CD14-positive monocyte (primary cell): Measurements from ENCODE around the gene SGMS1. TPM values are rescaled to one million over a fixed set of nuclear protein-coding genes. Genes with fewer than 3 reads are reported as not detected.

Experiments used
- DNase-seq, 3 donors: peaks; one replicate each; pipeline ENCODE4 v3.0.0-alpha.2; 2011 to 2022
- H2AFZ ChIP-seq: 2 replicates; pipeline ENCODE4 v1.6.0; 2012; ENCODE audit warnings: mild to moderate bottlenecking, low read depth, low read length, inconsistent platforms; ENCODE audit not compliant: insufficient read depth, poor library complexity, severe bottlenecking
- H3K27ac ChIP-seq, 2 donors: 1 replicate in 1 of 2; 2 replicates in 1 of 2; pipeline ENCODE4 v1.5.1; 2012 to 2013; ENCODE audit warnings: low read length in 2 of 2, control low read depth in 1 of 2, inconsistent platforms in 1 of 2, low read depth in 1 of 2, mild to moderate bottlenecking in 1 of 2
- H3K27me3 ChIP-seq, 2 donors: one replicate each; pipeline versions ENCODE4 v1.6.0 to v1.6.1; 2011 to 2013; ENCODE audit warnings: low read length in 2 of 2; ENCODE audit not compliant: control insufficient read depth in 2 of 2, insufficient read depth in 2 of 2
- H3K36me3 ChIP-seq, 2 donors: replicated peaks in 1 of 2; 1 replicate in 1 of 2; 2 replicates in 1 of 2; pipeline versions ENCODE4 v1.5.1 to v1.6.1; 2012 to 2013; ENCODE audit warnings: low read length in 2 of 2, control low read depth in 1 of 2, inconsistent platforms in 1 of 2, mild to moderate bottlenecking in 1 of 2; ENCODE audit not compliant: insufficient read depth in 2 of 2, control insufficient read depth in 1 of 2
- H3K4me1 ChIP-seq, 2 donors: 1 replicate in 1 of 2; 2 replicates in 1 of 2; pipeline versions ENCODE4 v1.5.1 to v1.6.1; 2012 to 2013; ENCODE audit warnings: low read length in 2 of 2, control low read depth in 1 of 2, inconsistent platforms in 1 of 2, mild to moderate bottlenecking in 1 of 2, moderate library complexity in 1 of 2; ENCODE audit not compliant: insufficient read depth in 2 of 2, control insufficient read depth in 1 of 2
- H3K4me2 ChIP-seq: replicated peaks from 2 replicates; pipeline ENCODE3; 2012; ENCODE audit warnings: low read length, moderate library complexity, mild to moderate bottlenecking; ENCODE audit not compliant: poor library complexity, severe bottlenecking; ENCODE audit errors: extremely low read depth
- H3K4me3 ChIP-seq, 3 experiments: fragments of 200-600 bp in 1 of 3; sonication (generic) in 1 of 3; replicated peaks in 1 of 3; 1 replicate in 2 of 3; 2 replicates in 1 of 3; pipeline ENCODE4 v1.5.1; 2011 to 2013; ENCODE audit warnings: low read length in 3 of 3, mild to moderate bottlenecking in 3 of 3, control low read depth in 2 of 3, low read depth in 2 of 3, inconsistent platforms in 1 of 3, moderate library complexity in 1 of 3
- H3K79me2 ChIP-seq: 2 replicates; pipeline ENCODE4 v1.6.0; 2012; ENCODE audit warnings: mild to moderate bottlenecking, control low read depth, inconsistent platforms, low read length, moderate library complexity; ENCODE audit not compliant: insufficient read depth
- H3K9ac ChIP-seq: 2 replicates; pipeline ENCODE4 v1.6.0; 2017; ENCODE audit warnings: low read length, mild to moderate bottlenecking; ENCODE audit not compliant: insufficient read depth, poor library complexity, severe bottlenecking
- H3K9me3 ChIP-seq, 2 donors: replicated peaks in 1 of 2; 1 replicate in 1 of 2; 2 replicates in 1 of 2; pipeline versions ENCODE4 v1.5.1 to v1.6.1; 2012 to 2013; ENCODE audit warnings: low read length in 2 of 2, control low read depth in 1 of 2; ENCODE audit not compliant: control insufficient read depth in 1 of 2, insufficient read depth in 1 of 2
- H4K20me1 ChIP-seq: 2 replicates; pipeline ENCODE4 v1.6.0; 2012; ENCODE audit warnings: mild to moderate bottlenecking, low read length, control low read depth, moderate library complexity; ENCODE audit not compliant: insufficient read depth
- H3K27ac Mint-ChIP-seq, 7 donors: one replicate each; pipeline ENCODE4 v1.8.0; 2020; ENCODE audit warnings: mild to moderate bottlenecking in 7 of 7, mixed read lengths in 7 of 7, moderate library complexity in 6 of 7, inconsistent platforms in 2 of 7
- H3K27me3 Mint-ChIP-seq, 3 donors: one replicate each; pipeline ENCODE4 v1.8.0; 2021 to 2022; ENCODE audit warnings: low read depth in 3 of 3, mild to moderate bottlenecking in 3 of 3, mixed read lengths in 3 of 3, moderate library complexity in 3 of 3, inconsistent platforms in 1 of 3
- H3K36me3 Mint-ChIP-seq, 2 donors: one replicate each; pipeline ENCODE4 v1.8.0; 2020; ENCODE audit warnings: mixed read lengths in 2 of 2, inconsistent platforms in 1 of 2, mild to moderate bottlenecking in 1 of 2
- H3K4me1 Mint-ChIP-seq: one replicate; pipeline ENCODE4 v1.8.0; 2020; ENCODE audit warnings: mild to moderate bottlenecking, mixed read lengths
- H3K4me3 Mint-ChIP-seq, 2 donors: one replicate each; pipeline ENCODE4 v1.8.0; 2020; ENCODE audit warnings: mild to moderate bottlenecking in 2 of 2, mixed read lengths in 2 of 2, moderate library complexity in 1 of 2
- H3K9me3 Mint-ChIP-seq, 7 donors: one replicate each; pipeline ENCODE4 v1.8.0; 2020 to 2022; ENCODE audit warnings: mixed read lengths in 7 of 7, mild to moderate bottlenecking in 6 of 7, moderate library complexity in 6 of 7, inconsistent platforms in 2 of 7
- WGBS: methylation state at CpG from one replicate; pipeline ENCODE4 v1.1.5; 2013; ENCODE audit warnings: missing lambda C conversion rate; ENCODE audit not compliant: insufficient coverage; 5-methylcytosine and 5-hydroxymethylcytosine counted together
- intact Hi-C, 2 donors: fragments of 100-400 bp; cut with micrococcal nuclease; formaldehyde crosslinking; loops; one replicate each; pipeline versions ENCODE4 v1.15.0 to v1.15.1; 2023
- polyA plus RNA-seq, 3 donors: library from polyadenylated mRNA; depleted of rRNA in 1 of 3; unstranded in 2 of 3; stranded (reverse) in 1 of 3; fragments of 300-500 nt in 2 of 3; fragments of >200 nt in 1 of 3; fragmentation: Illumina TruSeq in 2 of 3; gene quantifications; 1 replicate in 2 of 3; 2 replicates in 1 of 3; pipeline ENCODE4 v1.2.3, GENCODE V29; 2012 to 2021
- TF ChIP-seq, protein P1 (sequence below): fragments of 200-600 bp; IDR thresholded peaks from one replicate; pipeline ENCODE4 v1.8.0; 2022; ENCODE audit warnings: antibody characterized with exemption, mild to moderate bottlenecking

Gene SGMS1
- polyA plus RNA-seq, 3 donors = 19.5 to 20.6 (median 20.4) TPM

DNA sequence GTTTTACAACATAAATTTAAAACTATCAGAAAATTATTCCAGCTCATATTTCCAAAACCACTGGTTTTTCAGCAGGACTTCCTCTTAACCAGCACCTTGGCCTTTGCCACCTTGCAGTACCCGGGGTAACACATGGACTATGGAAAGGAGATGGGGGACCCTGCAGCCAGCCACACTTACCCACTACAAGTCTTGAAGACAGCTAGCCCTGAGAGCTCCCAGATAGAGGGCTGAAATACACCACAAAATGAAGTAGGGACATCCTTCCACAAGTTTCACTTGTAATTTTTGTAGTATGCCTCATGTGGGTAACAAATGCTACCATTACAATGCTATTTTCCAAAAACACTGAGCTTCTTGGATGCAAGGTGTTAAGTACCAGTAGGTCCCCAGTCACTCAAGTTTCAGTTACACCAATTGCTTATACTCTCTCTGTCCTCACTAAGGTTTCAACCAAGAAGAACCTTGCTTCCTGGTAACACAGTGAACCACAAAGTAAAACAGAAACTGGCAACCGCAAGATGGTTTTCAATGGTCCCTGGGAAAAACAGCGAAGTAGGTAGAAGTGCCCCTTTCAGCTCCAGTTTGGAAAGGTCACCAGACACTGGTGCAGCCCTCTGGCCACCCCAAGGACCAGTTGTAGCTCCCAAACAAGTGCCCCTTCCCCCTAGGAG is 110.9 kb downstream of the SGMS1 start:
- TF ChIP-seq, protein P1, sequence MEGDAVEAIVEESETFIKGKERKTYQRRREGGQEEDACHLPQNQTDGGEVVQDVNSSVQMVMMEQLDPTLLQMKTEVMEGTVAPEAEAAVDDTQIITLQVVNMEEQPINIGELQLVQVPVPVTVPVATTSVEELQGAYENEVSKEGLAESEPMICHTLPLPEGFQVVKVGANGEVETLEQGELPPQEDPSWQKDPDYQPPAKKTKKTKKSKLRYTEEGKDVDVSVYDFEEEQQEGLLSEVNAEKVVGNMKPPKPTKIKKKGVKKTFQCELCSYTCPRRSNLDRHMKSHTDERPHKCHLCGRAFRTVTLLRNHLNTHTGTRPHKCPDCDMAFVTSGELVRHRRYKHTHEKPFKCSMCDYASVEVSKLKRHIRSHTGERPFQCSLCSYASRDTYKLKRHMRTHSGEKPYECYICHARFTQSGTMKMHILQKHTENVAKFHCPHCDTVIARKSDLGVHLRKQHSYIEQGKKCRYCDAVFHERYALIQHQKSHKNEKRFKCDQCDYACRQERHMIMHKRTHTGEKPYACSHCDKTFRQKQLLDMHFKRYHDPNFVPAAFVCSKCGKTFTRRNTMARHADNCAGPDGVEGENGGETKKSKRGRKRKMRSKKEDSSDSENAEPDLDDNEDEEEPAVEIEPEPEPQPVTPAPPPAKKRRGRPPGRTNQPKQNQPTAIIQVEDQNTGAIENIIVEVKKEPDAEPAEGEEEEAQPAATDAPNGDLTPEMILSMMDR = no peak
- WGBS = 76% methylated on average over 2 of the region's 3 CpGs
- Mint-ChIP-seq H3K27me3 (no peaks in the 10 kb centered on the region), H3K27ac (no peak overlapping the region), H3K4me1 (peaks cover 3% of the 10 kb centered on the region), H3K4me3 (no peak overlapping the region), H3K9me3 (no peaks in the 10 kb centered on the region), H3K36me3 (peaks cover 11 to 17% of the 10 kb centered on the region in 2 donors)
- intact Hi-C loops = no loop called here
- H3K4me3 ChIP-seq = no peak overlapping the region
- H3K79me2 ChIP-seq = no peaks in the 10 kb centered on the region
- H3K36me3 ChIP-seq = peaks cover 0 to 6% of the 10 kb centered on the region in 2 donors
- no peaks in the 10 kb centered on the region for H3K27me3 ChIP-seq
- no peak overlapping the region for H3K27ac ChIP-seq
- peaks cover under 1% of the 10 kb centered on the region for H4K20me1 ChIP-seq
- H3K4me2 ChIP-seq = no peak overlapping the region
- H3K9ac ChIP-seq = no peak overlapping the region
- no peak overlapping the region for H2AFZ ChIP-seq
- no peak for DNase-seq
- no peaks in the 10 kb centered on the region for H3K4me1 ChIP-seq
- no peaks in the 10 kb centered on the region for H3K9me3 ChIP-seq

DNA sequence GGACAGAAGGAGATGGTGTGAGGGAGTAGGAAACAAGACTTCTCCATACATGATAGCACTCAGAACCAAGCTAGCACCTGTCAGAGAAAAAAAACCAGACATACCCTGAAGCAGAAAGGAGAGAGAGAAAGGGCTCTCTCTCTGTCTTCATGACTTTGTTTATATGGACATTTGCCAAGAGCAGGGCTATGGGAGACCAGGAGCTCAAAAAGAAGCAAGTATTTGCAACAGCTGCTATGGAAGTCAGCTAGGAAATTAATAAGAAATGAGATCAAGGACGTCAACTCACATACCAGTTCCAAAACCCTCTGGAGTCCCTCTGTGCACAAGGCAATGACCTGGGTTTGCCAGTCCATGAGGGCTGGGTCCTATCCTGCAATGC is 111.6 kb downstream of the SGMS1 start:
- no CpG with 5 or more reads among the region's 1 CpG for whole genome bisulfite sequencing
- H3K4me2 ChIP-seq = no peak overlapping the region
- H3K9me3 ChIP-seq = no peaks in the 10 kb centered on the region
- H3K36me3 Mint-ChIP-seq = peaks cover 10% of the 10 kb centered on the region in 2 donors
- no peak for DNase-seq
- no peak overlapping the region for H3K4me3 ChIP-seq
- H3K36me3 ChIP-seq = peaks cover 0 to 6% of the 10 kb centered on the region in 2 donors
- H3K79me2 ChIP-seq = no peaks in the 10 kb centered on the region
- no peak overlapping the region for H3K9ac ChIP-seq
- no peaks in the 10 kb centered on the region for H3K27me3 Mint-ChIP-seq
- no peak overlapping the region for H3K4me3 Mint-ChIP-seq
- TF ChIP-seq, protein P1 = no peak
- intact Hi-C loops = no loop called here
- H3K27ac ChIP-seq = no peak overlapping the region
- H3K4me1 Mint-ChIP-seq = peaks cover 3% of the 10 kb centered on the region
- no peak overlapping the region for H2AFZ ChIP-seq
- no peaks in the 10 kb centered on the region for H3K4me1 ChIP-seq
- no peaks in the 10 kb centered on the region for H3K27me3 ChIP-seq
- no peak overlapping the region for H3K27ac Mint-ChIP-seq
- no peaks in the 10 kb centered on the region for H3K9me3 Mint-ChIP-seq
- H4K20me1 ChIP-seq = peaks cover 5% of the 10 kb centered on the region
